Stromal cell of bone marrow (primary cell): ENCODE data around the gene EZH1.

ENCODE experiments used
- DNase-seq: peaks from one replicate; pipeline ENCODE4 v3.0.0-alpha.2; 2012; ENCODE audit warnings: low read depth

The EZH1 gene

GRCh38 chr17:42709561-42709960 is 35.3 kb downstream of the EZH1 start:
- no peak for DNase-seq

- DNase-seq: no peak
Observed at GRCh38 chr17:42708588-42708987, 36.3 kb downstream of the EZH1 start.

- no peak for DNase-seq
Observed at GRCh38 chr17:42706732-42707131, 38.1 kb downstream of the EZH1 start.

GRCh38 chr17:42704837-42705494 is 39.9 kb downstream of the EZH1 start:
- DNase-seq: no peak

- DNase-seq: no peak
Observed at GRCh38 chr17:42704490-42704836, 40.4 kb downstream of the EZH1 start.

- no peak for DNase-seq
Observed at GRCh38 chr17:42702446-42702845, 42.4 kb downstream of the EZH1 start.

- no peak for DNase-seq
Observed at GRCh38 chr17:42700586-42701289, 44.1 kb downstream of the EZH1 start.

- no peak for DNase-seq
Observed at GRCh38 chr17:42699415-42699740, 45.5 kb downstream of the EZH1 start.

GRCh38 chr17:42698736-42699414 is 46.0 kb downstream of the EZH1 start:
- DNase-seq: peak; percentile 64

GRCh38 chr17:42697108-42697811 is 47.6 kb downstream of the EZH1 start:
- no peak for DNase-seq

- no peak for DNase-seq
Observed at GRCh38 chr17:42695500-42695899, 49.3 kb downstream of the EZH1 start.

GRCh38 chr17:42694524-42694923 is 50.3 kb downstream of the EZH1 start:
- DNase-seq: no peak

GRCh38 chr17:42692489-42692888 is 52.4 kb downstream of the EZH1 start:
- no peak for DNase-seq

GRCh38 chr17:42691021-42691545 is 53.8 kb downstream of the EZH1 start:
- no peak for DNase-seq

GRCh38 chr17:42690596-42690995 is 54.2 kb downstream of the EZH1 start:
- DNase-seq: no peak

- no peak for DNase-seq
Observed at GRCh38 chr17:42687707-42688320, 57.0 kb downstream of the EZH1 start.

- no peak for DNase-seq
Observed at GRCh38 chr17:42686520-42687128, 58.2 kb downstream of the EZH1 start.

GRCh38 chr17:42685831-42686230 is 59.0 kb downstream of the EZH1 start:
- DNase-seq: no peak

- no peak for DNase-seq
Observed at GRCh38 chr17:42684929-42685556, 59.8 kb downstream of the EZH1 start.

- no peak for DNase-seq
Observed at GRCh38 chr17:42683407-42684034, 61.3 kb downstream of the EZH1 start.
